NK-92 (cell line): Measurements from ENCODE around the gene IL36A.

ENCODE experiments used
- DNase-seq: peaks from one replicate; lab custom pipeline; 2025; ENCODE audit not compliant: unreplicated experiment; lab: John Stamatoyannopoulos, UW

IL36A gene, protein sequence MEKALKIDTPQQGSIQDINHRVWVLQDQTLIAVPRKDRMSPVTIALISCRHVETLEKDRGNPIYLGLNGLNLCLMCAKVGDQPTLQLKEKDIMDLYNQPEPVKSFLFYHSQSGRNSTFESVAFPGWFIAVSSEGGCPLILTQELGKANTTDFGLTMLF

GRCh38 chr2:113005030-113005509, at the start of gene IL36A:
IL36A (plus strand) TSS chr2:113005459; CDS start chr2:113005872, 413 bp downstream.
- DNase-seq, result no peak

DNA sequence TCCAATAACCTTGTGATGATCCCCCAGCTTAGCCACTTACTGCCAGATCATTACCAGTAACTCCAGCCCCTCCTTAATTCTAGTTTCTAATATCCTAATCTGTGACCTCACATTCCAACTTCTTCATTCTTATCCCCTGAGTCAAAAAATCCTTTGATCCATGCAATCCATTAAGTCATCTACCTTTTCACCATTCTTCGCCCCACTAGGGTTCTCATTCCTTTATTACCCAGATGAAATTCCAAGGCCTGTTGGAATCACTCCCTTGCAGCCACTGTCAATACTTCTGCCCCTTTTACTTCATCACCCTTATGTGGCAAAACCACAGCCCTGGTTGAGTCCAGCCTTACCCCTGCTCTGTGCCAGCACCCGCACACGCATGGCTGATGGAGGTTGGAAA, 47.7 kb upstream of the IL36A start:
- no peak for DNase-seq

GRCh38 chr2:112958428-112959108, 46.7 kb upstream of the IL36A start:
- no peak for DNase-seq

DNA sequence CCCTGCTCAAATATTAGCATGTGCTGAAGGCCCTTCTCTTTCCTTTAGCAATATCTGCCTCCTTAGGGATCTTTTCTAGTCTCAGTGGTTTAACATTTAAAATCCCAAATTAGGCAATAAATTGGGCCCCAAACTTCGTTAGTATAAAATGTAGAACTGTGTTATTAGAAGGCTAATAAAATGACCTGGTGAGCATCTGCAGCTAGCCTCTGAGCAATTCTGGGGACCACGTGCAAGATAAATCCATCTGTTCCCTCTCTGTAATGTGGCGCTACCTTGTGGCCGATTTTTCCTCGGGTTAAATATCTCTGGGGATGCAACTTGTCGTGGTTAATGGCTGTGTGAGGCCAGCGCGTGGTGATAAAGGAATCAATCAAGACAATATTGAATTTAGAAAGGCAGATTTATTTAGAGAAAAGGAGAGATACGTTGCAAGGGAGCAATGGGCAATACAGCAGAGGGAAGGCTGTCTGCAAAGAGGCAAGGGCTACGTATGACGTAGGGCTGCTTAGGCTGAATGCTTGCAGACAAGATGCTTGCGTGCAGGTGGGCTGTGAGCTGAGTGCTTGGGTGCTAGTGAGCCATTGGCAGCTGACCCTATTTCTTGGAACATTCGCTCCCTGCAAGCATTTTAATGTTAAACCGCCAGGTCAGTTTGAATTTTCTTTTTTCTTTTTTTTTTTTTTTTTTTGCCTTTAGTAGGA, 46.0 kb upstream of the IL36A start:
- DNase-seq, result no peak

- DNase-seq, result no peak
These were observed 44.9 kb upstream of the IL36A start for GRCh38 chr2:112960230-112960825.

DNA sequence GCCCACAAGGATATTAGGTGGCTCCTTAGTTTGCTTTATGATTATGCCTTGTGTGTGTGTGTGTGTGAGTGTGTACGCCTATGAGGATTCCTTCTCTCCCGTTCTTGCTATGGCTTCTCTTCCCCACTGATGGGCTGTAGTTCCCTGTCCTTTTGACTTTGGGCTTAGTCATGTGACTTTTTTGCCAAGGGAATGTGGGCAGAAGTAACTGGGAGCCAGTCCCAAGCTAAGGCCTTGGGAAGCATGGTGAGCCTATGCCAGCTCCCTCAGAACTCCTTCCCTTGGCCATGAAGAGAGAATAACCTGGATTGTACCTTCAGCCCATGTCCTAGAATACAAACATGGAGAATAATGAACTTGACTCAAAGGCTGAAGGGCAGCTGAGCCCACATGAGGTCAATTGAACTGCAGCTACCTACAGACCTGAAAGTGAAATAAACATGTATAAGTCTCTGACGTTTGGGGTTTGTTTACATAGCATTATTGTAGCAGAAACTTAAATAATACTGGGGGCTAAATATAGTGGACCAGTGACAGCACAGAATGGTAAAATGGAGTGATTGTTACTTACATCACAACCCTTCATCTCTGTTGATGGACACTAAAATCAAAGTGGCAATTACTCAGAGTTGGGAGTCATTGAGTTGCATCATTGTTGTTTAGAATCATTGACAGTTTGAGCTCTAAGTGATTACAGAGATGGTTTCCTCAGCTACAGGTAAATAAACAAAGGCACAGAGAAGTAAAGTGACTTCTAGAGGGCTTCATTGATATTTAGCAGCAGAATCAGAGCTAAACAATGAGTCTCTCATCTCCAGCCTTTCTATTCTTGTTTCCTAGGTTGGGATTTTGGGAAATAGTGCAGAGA, 42.7 kb upstream of the IL36A start:
- no peak for DNase-seq

GRCh38 chr2:112967023-112967422, 38.2 kb upstream of the IL36A start:
- no peak for DNase-seq

- DNase-seq, result no peak
These were observed 32.7 kb upstream of the IL36A start for GRCh38 chr2:112972423-112973086.

GRCh38 chr2:112973156-112973555, 32.1 kb upstream of the IL36A start:
- DNase-seq, result no peak

DNA sequence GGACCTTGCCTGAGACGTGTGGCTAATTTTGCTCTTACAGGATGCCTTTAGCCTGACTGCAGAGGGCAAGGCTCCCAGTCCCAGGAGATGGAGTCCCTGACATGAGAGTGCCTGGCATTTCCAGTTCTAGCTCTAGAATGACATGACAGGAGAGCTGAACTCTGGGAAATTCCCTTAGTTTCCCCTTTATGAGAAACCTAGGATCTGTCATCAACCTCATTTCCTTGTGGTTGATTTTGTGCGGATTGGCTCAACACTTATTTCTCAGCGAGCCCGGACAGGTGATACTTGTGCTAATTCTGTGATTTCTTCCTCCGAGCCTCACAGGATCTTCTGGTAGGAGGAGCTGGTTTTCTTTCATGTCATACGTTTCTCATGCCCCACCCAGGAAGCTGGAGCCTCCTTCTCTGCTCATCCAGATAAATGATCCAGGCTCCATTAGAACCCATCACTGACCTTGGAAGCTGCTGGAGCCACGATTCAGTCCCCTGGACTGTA, 27.7 kb upstream of the IL36A start, which contains the start of gene IL36G:
TSS of gene IL36G (plus strand) at position 448 of the 498 bp plus-strand sequence. CDS start 633 bp downstream, outside the sequence.
- no peak for DNase-seq

DNA sequence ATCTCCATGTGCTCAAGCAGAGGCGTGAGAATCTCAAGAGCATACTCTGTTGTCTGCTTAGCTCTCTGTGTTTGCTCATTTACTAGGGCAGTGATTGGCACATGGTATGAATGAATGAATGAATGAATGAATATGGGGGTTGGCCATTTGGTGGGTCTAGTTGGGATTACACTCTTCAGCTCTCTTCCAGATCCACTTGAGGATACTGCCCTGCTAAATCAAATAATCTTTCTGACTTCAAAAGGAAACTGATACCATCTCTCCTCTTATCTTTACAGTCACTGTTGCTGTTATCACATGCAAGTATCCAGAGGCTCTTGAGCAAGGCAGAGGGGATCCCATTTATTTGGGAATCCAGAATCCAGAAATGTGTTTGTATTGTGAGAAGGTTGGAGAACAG, 25.5 kb upstream of the IL36A start:
- no peak for DNase-seq

- no peak for DNase-seq
These were observed 24.7 kb upstream of the IL36A start for GRCh38 chr2:112980537-112980936.

GRCh38 chr2:112985090-112985489, 20.2 kb upstream of the IL36A start:
- no peak for DNase-seq

GRCh38 chr2:112989611-112990010, 15.6 kb upstream of the IL36A start:
- DNase-seq, result no peak

DNA sequence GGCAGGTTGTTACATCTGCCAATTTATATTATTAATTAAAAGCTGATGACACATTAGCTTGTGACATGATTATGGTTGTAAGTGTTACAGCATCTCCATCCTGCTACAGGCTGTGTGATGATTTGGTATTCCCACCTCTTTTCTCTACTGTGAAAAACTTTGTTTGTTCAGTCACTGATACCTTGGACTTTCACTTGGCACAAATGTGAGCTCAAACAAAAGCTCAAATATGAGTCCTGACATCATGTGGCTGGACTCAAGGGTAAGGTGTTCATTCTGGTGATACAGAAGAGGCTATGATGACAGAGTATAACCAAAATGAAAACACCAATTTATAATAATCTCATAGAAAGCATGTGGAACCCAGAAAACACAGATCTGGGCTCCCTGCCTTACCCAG, 11.4 kb upstream of the IL36A start:
- no peak for DNase-seq

DNA sequence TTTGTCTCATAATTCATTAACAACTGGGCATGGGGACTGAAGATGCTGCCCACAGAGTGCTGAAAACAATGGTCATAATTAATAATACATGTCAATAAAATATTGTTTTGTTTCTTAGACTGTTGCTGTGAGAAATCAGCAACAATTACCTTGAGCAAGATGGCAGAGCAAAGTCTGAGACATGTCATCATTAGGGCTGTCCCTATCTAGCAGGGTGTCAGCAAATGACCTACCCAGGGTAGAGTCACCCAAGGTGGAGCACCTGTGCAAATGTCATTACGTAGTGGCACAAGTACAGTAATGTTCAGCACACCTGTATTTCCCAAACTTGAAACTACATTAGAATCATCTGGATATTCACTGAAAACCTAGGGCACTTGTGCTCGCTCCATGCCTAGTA, 10.6 kb upstream of the IL36A start:
- DNase-seq, result no peak

DNA sequence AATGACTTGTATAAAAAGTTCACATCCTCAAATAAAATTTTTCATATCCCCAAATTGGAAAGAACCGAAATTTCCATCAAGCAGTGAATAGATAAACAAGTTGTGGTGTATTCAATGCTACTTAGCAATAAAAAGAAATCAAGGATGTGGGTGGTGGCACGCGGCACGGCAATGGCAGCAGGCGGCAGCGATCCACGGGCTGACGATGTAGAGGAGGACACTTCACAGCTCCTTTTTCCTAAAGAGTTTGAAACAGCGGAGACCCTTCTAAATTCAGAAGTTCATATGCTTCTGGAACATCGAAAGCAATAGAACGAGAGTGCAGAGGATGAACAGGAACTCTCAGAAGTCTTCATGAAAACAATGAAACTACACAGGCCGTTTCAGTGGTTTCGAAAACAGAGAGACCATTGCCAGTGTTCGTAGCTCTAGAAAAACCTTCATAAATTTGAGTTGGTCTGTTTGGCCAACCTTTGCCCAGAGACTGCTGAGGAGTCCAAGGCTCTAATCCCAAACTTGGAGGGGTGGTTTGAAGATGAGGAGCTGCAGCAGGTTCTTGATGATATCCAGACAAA, 9.8 kb upstream of the IL36A start:
- DNase-seq, result no peak

- DNase-seq, result no peak
These were observed 8.6 kb upstream of the IL36A start for GRCh38 chr2:112996635-112997034.

DNA sequence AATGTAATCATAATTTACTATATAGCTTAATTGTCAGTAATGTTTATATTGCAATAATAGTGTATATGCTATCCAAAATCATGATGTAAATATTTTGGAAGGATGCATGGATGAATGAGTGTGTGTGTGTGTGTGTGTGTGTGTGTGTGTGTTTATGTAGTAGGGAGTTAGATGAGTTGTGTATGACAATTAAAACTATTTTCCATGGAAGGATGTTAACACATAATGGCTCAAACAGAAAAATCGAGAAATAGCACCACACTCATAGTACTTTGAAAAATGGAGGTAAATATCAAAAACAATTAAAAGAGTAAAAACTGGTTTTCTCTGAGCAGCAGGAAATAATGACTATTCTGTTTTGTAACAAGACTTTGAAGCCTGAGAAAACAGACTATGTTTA, 8.1 kb upstream of the IL36A start:
- no peak for DNase-seq

GRCh38 chr2:113000436-113000835, 4.8 kb upstream of the IL36A start:
- DNase-seq, result no peak
